HCT116 (cell line): ENCODE measurements around the gene TIMM13. TPM values are rescaled to one million over a fixed set of nuclear protein-coding genes. Genes with fewer than 3 reads are reported as not detected.

Source experiments
- ATAC-seq: fragments of 200-7000 bp; cut with Tn5 transposase; 2 replicates; pipeline ENCODE4 v1.9.1; 2020; ENCODE audit warnings: mild to moderate bottlenecking, moderate library complexity
- BruUV-seq: library from RNA; stranded (reverse); fragments of 400-500 nt; replicated peaks from 2 replicates; lab custom pipeline; 2021; lab: Mats Ljungman, UMichigan
- CTCF ChIA-PET: fragments of 300-600 bp; sonication (Branson Sonifier 250); formaldehyde crosslinking; loops from one replicate; lab custom pipeline; 2021; ENCODE audit warnings: antibody characterized with exemption; lab: Charles Lee
- POLR2A ChIA-PET: fragments of 300-600, 350-600 bp; sonication (Branson Sonifier 250); formaldehyde crosslinking; loops from one replicate; lab custom pipeline; 2021; ENCODE audit warnings: antibody characterized with exemption; lab: Charles Lee
- RAD21 ChIA-PET, 2 experiments: fragments of 300-600 bp; sonication (Branson Sonifier 250); formaldehyde crosslinking; loops; one replicate each; lab custom pipeline; 2023; ENCODE audit warnings: low total read pairs in 2 of 2; ENCODE audit not compliant: uncharacterized antibody in 2 of 2, unreplicated experiment in 2 of 2, low non-redundant PET in 1 of 2; lab: Charles Lee
- DNase-seq: peaks from one replicate; pipeline ENCODE4 v3.0.0-alpha.2; 2010; ENCODE audit warnings: low read depth, low spot score
- H2AFZ ChIP-seq: fragments of 200-600 bp; shearing (Covaris generic), sonication (generic); 2 replicates; pipeline ENCODE4 v1.6.1; 2017; ENCODE audit warnings: low read depth, mixed run types, mixed read lengths, antibody characterized with exemption, low read length; ENCODE audit not compliant: poor library complexity, severe bottlenecking
- H3K27ac ChIP-seq: 2 replicates; pipeline ENCODE4 v1.5.1; 2012; ENCODE audit warnings: low read depth, low read length
- H3K27me3 ChIP-seq: fragments of 200-600 bp; sonication (generic); 2 replicates; pipeline ENCODE4 v1.6.1; 2016; ENCODE audit warnings: mixed run types, low read length, mixed read lengths; ENCODE audit not compliant: insufficient read depth
- H3K36me3 ChIP-seq, 2 experiments: fragments of 200-500 bp in 1 of 2; fragments of 200-600 bp in 1 of 2; sonication (Bioruptor generic) in 1 of 2; sonication (generic) in 1 of 2; 2 replicates each; pipeline versions ENCODE4 v1.5.1 to v1.6.1; 2014 to 2016; ENCODE audit warnings: low read length in 2 of 2, inconsistent platforms in 1 of 2, mixed read lengths in 1 of 2, mixed run types in 1 of 2; ENCODE audit not compliant: insufficient read depth in 2 of 2, control insufficient read depth in 1 of 2
- H3K4me1 ChIP-seq, 2 experiments: fragments of 200-600 bp in 1 of 2; sonication (generic) in 1 of 2; 2 replicates each; pipeline versions ENCODE4 v1.5.1 to v1.6.1; 2012 to 2017; ENCODE audit warnings: low read length in 2 of 2, inconsistent platforms in 1 of 2, mild to moderate bottlenecking in 1 of 2, mixed read lengths in 1 of 2, mixed run types in 1 of 2, moderate library complexity in 1 of 2; ENCODE audit not compliant: insufficient read depth in 2 of 2, control insufficient read depth in 1 of 2
- H3K4me2 ChIP-seq: fragments of 200-600 bp; sonication (generic); 2 replicates; pipeline ENCODE4 v1.6.1; 2017; ENCODE audit warnings: mixed run types, low read length, mixed read lengths
- H3K4me3 ChIP-seq, 2 experiments: fragments of 200-600 bp in 1 of 2; sonication (generic) in 1 of 2; replicated peaks in 1 of 2; 2 replicates each; pipeline ENCODE4 v1.5.1; 2011 to 2016; ENCODE audit warnings: low read length in 2 of 2, control low read depth in 1 of 2, low read depth in 1 of 2, mild to moderate bottlenecking in 1 of 2, mixed read lengths in 1 of 2, mixed run types in 1 of 2
- H3K79me2 ChIP-seq: fragments of 200-600 bp; sonication (generic); 2 replicates; pipeline ENCODE4 v1.6.1; 2017; ENCODE audit warnings: mild to moderate bottlenecking, mixed run types, low read length, moderate library complexity, mixed read lengths; ENCODE audit not compliant: insufficient read depth
- H3K9ac ChIP-seq: fragments of 200-600 bp; sonication (generic); 2 replicates; pipeline ENCODE4 v1.6.1; 2016; ENCODE audit warnings: low read length, mixed read lengths
- H3K9me2 ChIP-seq: fragments of 200-600 bp; sonication (generic), shearing (Covaris generic); 2 replicates; pipeline ENCODE4 v1.6.1; 2017; ENCODE audit warnings: mixed run types, mild to moderate bottlenecking, moderate library complexity; ENCODE audit not compliant: insufficient read depth
- H3K9me3 ChIP-seq, 2 experiments: fragments of 200-500 bp in 1 of 2; fragments of 200-600 bp in 1 of 2; sonication (Bioruptor generic) in 1 of 2; sonication (generic) in 1 of 2; 2 replicates each; pipeline ENCODE4 v1.6.1; 2014 to 2017; ENCODE audit warnings: low read length in 2 of 2, mixed read lengths in 2 of 2, inconsistent platforms in 1 of 2, low read depth in 1 of 2, mild to moderate bottlenecking in 1 of 2, mixed run types in 1 of 2, moderate library complexity in 1 of 2; ENCODE audit not compliant: control insufficient read depth in 1 of 2, insufficient read depth in 1 of 2
- H4K20me1 ChIP-seq: fragments of 200-600 bp; sonication (generic), shearing (Covaris generic); 2 replicates; pipeline ENCODE4 v1.6.1; 2017; ENCODE audit warnings: mixed run types, mild to moderate bottlenecking, moderate library complexity; ENCODE audit not compliant: insufficient read depth
- CEBPB ChIP-seq: IDR thresholded peaks from 2 replicates; pipeline ENCODE4 v1.6.1; 2012; ENCODE audit warnings: low read depth
- EZH2phosphoT487 ChIP-seq: fragments of 200-600 bp; IDR thresholded peaks from 2 replicates; pipeline ENCODE4 v1.6.1; 2018; ENCODE audit warnings: antibody characterized with exemption, borderline replicate concordance
- FOSL1 ChIP-seq: IDR thresholded peaks from 2 replicates; pipeline ENCODE4 v1.6.1; 2012; ENCODE audit warnings: low read depth
- SIN3A ChIP-seq: IDR thresholded peaks from 2 replicates; pipeline ENCODE4 v1.6.1; 2012; ENCODE audit warnings: low read depth
- TCF7L2 ChIP-seq: IDR thresholded peaks from 2 replicates; pipeline ENCODE4 v1.7.0; 2011; ENCODE audit warnings: borderline replicate concordance, inconsistent platforms; ENCODE audit not compliant: insufficient read depth, insufficient read length; ENCODE audit errors: extremely low read depth
- ZFX ChIP-seq: fragments of 450-650 bp; IDR thresholded peaks from 2 replicates; pipeline ENCODE4 v1.6.1; 2017
- intact Hi-C: fragments of 100-400 bp; cut with micrococcal nuclease; formaldehyde crosslinking; loops from 2 replicates; pipeline ENCODE4 v1.10.0; 2022
- total RNA-seq: library from RNA; stranded (reverse); gene quantifications from one replicate; pipeline ENCODE4 v1.2.1, GENCODE V29; 2021; ENCODE audit not compliant: unreplicated experiment
- TF ChIP-seq, protein P1 (sequence below): IDR thresholded peaks from 2 replicates; pipeline ENCODE4 v1.6.1; 2011; ENCODE audit warnings: mild to moderate bottlenecking, low read length, moderate library complexity; ENCODE audit not compliant: insufficient replicate concordance; ENCODE audit errors: extremely low read depth
- TF ChIP-seq, protein P2 (sequence below): IDR thresholded peaks from 2 replicates; pipeline ENCODE4 v1.6.1; 2012; ENCODE audit warnings: low read depth
- TF ChIP-seq, protein P3 (sequence below), 3 experiments: fragments of 200-600 bp in 1 of 3; sonication (generic) in 1 of 3; IDR thresholded peaks in 2 of 3; conservative IDR thresholded peaks in 1 of 3; 2 replicates each; pipeline ENCODE4 v1.5.1; 2012 to 2017; ENCODE audit warnings: low read depth in 2 of 3, low read length in 2 of 3, antibody characterized with exemption in 1 of 3, borderline replicate concordance in 1 of 3, control low read depth in 1 of 3, mild to moderate bottlenecking in 1 of 3, mixed read lengths in 1 of 3, mixed run types in 1 of 3, moderate library complexity in 1 of 3; ENCODE audit not compliant: insufficient read depth in 1 of 3

Gene TIMM13
- total RNA-seq, 1 experiment from 2014 or later, result 151 TPM

DNA sequence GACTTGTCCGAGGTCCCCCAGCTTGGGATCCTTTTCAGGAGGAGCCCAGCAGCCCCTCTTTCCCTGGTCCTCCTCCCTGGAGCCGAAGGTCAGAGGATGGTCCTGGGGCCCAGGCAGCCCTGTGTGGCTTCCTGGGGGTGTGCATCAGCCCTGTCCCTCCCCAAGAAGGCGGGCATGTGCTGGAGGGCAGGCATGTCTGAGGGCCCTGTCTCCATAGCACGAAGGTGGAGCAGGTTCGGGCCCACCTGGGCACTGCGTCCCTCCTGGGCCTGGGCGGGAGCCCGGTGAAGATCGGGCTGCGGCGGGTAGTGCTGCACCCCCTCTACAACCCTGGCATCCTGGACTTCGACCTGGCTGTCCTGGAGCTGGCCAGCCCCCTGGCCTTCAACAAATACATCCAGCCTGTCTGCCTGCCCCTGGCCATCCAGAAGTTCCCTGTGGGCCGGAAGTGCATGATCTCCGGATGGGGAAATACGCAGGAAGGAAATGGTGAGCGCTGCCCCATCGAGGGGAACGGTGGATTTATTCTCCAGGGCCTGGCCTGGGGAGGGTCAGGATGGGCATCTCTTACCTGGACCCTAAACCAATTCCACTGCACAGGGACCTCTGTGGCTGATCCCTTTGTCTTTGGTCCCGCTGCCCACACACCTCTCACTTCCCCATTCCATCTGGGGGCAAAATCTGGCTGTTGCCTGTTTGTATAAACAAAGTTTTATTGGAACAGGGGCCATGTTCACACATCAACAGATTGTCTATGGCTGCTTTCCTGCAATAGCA lies 10.9 kb downstream of the TIMM13 start:
- no peak overlapping the region for H3K4me2 ChIP-seq

DNA sequence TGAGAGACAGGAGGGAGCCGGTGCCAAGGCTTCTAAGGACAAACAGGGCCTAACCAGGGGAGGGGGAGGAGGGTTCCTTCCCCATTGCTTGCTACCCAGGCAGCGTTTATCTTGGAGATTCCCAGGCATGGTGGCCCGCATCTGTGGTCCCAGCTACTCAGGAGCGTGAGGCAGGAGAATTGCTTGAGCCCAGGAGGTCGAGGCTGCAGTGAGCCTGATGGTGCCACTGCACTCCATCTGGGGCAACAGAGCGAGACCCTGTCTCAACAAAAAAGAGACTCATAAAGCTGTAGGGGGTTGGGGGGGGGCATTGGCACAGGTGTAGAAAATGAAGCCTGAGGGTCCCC lies 11.4 kb downstream of the TIMM13 start:
- intact Hi-C loops, result no loop called here
- CTCF ChIA-PET, result no interaction called here
- no peak for TF ChIP-seq ZFX
- no peak for TF ChIP-seq TCF7L2
- no peak for TF ChIP-seq EZH2phosphoT487
- TF ChIP-seq, protein P1, sequence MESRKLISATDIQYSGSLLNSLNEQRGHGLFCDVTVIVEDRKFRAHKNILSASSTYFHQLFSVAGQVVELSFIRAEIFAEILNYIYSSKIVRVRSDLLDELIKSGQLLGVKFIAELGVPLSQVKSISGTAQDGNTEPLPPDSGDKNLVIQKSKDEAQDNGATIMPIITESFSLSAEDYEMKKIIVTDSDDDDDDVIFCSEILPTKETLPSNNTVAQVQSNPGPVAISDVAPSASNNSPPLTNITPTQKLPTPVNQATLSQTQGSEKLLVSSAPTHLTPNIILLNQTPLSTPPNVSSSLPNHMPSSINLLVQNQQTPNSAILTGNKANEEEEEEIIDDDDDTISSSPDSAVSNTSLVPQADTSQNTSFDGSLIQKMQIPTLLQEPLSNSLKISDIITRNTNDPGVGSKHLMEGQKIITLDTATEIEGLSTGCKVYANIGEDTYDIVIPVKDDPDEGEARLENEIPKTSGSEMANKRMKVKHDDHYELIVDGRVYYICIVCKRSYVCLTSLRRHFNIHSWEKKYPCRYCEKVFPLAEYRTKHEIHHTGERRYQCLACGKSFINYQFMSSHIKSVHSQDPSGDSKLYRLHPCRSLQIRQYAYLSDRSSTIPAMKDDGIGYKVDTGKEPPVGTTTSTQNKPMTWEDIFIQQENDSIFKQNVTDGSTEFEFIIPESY, result no peak
- TF ChIP-seq FOSL1, result no peak
- TF ChIP-seq, protein P2, sequence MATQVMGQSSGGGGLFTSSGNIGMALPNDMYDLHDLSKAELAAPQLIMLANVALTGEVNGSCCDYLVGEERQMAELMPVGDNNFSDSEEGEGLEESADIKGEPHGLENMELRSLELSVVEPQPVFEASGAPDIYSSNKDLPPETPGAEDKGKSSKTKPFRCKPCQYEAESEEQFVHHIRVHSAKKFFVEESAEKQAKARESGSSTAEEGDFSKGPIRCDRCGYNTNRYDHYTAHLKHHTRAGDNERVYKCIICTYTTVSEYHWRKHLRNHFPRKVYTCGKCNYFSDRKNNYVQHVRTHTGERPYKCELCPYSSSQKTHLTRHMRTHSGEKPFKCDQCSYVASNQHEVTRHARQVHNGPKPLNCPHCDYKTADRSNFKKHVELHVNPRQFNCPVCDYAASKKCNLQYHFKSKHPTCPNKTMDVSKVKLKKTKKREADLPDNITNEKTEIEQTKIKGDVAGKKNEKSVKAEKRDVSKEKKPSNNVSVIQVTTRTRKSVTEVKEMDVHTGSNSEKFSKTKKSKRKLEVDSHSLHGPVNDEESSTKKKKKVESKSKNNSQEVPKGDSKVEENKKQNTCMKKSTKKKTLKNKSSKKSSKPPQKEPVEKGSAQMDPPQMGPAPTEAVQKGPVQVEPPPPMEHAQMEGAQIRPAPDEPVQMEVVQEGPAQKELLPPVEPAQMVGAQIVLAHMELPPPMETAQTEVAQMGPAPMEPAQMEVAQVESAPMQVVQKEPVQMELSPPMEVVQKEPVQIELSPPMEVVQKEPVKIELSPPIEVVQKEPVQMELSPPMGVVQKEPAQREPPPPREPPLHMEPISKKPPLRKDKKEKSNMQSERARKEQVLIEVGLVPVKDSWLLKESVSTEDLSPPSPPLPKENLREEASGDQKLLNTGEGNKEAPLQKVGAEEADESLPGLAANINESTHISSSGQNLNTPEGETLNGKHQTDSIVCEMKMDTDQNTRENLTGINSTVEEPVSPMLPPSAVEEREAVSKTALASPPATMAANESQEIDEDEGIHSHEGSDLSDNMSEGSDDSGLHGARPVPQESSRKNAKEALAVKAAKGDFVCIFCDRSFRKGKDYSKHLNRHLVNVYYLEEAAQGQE, result no peak
- TF ChIP-seq CEBPB, result no peak

More for the DNA sequence above, 10.9 kb downstream of the TIMM13 start:
- H3K9me3 ChIP-seq, result no peaks in the 10 kb centered on the region
- intact Hi-C loops, result no loop called here
- no peaks in the 10 kb centered on the region for H3K4me1 ChIP-seq
- ChIA-PET CTCF (no interaction called here), RAD21 (no interaction called here)
- BruUV-seq, result no TSS peak
- peaks cover 0 to 12% of the 10 kb centered on the region in 2 experiments; a peak in 1 of 4 replicates for H3K36me3 ChIP-seq
- H3K79me2 ChIP-seq, result no peaks in the 10 kb centered on the region
- TF ChIP-seq, protein P3, sequence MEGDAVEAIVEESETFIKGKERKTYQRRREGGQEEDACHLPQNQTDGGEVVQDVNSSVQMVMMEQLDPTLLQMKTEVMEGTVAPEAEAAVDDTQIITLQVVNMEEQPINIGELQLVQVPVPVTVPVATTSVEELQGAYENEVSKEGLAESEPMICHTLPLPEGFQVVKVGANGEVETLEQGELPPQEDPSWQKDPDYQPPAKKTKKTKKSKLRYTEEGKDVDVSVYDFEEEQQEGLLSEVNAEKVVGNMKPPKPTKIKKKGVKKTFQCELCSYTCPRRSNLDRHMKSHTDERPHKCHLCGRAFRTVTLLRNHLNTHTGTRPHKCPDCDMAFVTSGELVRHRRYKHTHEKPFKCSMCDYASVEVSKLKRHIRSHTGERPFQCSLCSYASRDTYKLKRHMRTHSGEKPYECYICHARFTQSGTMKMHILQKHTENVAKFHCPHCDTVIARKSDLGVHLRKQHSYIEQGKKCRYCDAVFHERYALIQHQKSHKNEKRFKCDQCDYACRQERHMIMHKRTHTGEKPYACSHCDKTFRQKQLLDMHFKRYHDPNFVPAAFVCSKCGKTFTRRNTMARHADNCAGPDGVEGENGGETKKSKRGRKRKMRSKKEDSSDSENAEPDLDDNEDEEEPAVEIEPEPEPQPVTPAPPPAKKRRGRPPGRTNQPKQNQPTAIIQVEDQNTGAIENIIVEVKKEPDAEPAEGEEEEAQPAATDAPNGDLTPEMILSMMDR (IDR thresholded peaks at IDR 0.05 in 2 of 3, conservative IDR thresholded peaks at IDR 0.05 in 1 of 3; ENCODE audit: borderline replicate concordance in 1 of 3, insufficient read depth in 1 of 3, low read depth in 2 of 3, low read length in 2 of 3), result no peak
- TF ChIP-seq SIN3A, result no peak
- TF ChIP-seq, all 23 proteins: peak for 0
- Histone ChIP-seq H3K27me3 (no peaks in the 10 kb centered on the region), H2AFZ (no peak overlapping the region), H3K9ac (no peak overlapping the region), H3K4me3 (no peak overlapping the region), H3K9me2 (no peaks in the 10 kb centered on the region), H3K27ac (no peak overlapping the region), H4K20me1 (no peaks in the 10 kb centered on the region)
- POLR2A ChIA-PET, result no interaction called here
- DNase-seq, result no peak
- ATAC-seq, result peak; percentile 20; the same call in 1 of the 2 replicates

More for the DNA sequence above, 11.4 kb downstream of the TIMM13 start:
- Histone ChIP-seq H3K36me3 (peaks cover 0 to 12% of the 10 kb centered on the region in 2 experiments; a peak in 1 of 4 replicates), H3K4me3 (no peak overlapping the region), H3K4me1 (no peaks in the 10 kb centered on the region), H4K20me1 (no peaks in the 10 kb centered on the region), H3K27me3 (no peaks in the 10 kb centered on the region), H3K9ac (no peak overlapping the region), H3K9me2 (no peaks in the 10 kb centered on the region), H2AFZ (no peak overlapping the region), H3K79me2 (no peaks in the 10 kb centered on the region), H3K9me3 (no peaks in the 10 kb centered on the region), H3K4me2 (no peak overlapping the region), H3K27ac (no peak overlapping the region)
- no TSS peak for BruUV-seq
- ChIA-PET RAD21 (no interaction called here), POLR2A (no interaction called here)
- DNase-seq (no peak), ATAC-seq (no peak)
